ENCODE results near the gene SGCD. TPM values are rescaled to one million over a fixed set of nuclear protein-coding genes. Genes with fewer than 3 reads are reported as not detected.

The SGCD gene
- total RNA-seq, 4 donors from 2014 or later = 1.1 to 8.2 (median 4.4) TPM

DNA sequence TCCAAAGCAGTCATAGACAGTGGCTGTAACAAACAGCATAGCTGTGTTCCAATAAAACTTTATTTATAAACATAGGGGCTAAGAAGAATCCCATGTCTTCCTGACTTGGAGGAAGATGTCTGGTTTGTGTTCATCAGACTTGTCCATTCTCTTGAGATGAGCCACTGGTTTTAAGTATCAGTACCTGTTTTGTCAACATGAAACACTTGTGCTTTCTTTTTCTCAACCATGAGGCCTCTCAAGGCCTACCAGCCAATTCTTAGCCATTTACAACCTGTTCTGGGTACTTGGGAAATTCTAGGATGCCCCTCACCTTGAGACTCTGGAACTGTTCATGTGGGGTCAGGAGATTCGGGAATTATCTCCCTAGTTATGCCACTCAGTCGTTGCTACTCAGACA is 368.8 kb downstream of the SGCD start:
- TF ChIP-seq, protein P1, sequence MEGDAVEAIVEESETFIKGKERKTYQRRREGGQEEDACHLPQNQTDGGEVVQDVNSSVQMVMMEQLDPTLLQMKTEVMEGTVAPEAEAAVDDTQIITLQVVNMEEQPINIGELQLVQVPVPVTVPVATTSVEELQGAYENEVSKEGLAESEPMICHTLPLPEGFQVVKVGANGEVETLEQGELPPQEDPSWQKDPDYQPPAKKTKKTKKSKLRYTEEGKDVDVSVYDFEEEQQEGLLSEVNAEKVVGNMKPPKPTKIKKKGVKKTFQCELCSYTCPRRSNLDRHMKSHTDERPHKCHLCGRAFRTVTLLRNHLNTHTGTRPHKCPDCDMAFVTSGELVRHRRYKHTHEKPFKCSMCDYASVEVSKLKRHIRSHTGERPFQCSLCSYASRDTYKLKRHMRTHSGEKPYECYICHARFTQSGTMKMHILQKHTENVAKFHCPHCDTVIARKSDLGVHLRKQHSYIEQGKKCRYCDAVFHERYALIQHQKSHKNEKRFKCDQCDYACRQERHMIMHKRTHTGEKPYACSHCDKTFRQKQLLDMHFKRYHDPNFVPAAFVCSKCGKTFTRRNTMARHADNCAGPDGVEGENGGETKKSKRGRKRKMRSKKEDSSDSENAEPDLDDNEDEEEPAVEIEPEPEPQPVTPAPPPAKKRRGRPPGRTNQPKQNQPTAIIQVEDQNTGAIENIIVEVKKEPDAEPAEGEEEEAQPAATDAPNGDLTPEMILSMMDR (IDR thresholded peaks at IDR 0.05) = no peak
- DNase-seq (ENCODE audit: low spot score) = no peak
- no peak for ATAC-seq (ENCODE audit: low FRiP score)

GRCh38 chr5:156698323-156698722 is 371.4 kb downstream of the SGCD start:
- TF ChIP-seq, protein P1 (IDR thresholded peaks at IDR 0.05) = no peak
- DNase-seq (ENCODE audit: low spot score) (no peak), ATAC-seq (ENCODE audit: low FRiP score) (no peak)

GRCh38 chr5:156699147-156699546 is 372.2 kb downstream of the SGCD start:
- TF ChIP-seq, protein P1 (IDR thresholded peaks at IDR 0.05) = no peak
- DNase-seq (ENCODE audit: low spot score) (no peak), ATAC-seq (ENCODE audit: low FRiP score) (no peak)

DNA sequence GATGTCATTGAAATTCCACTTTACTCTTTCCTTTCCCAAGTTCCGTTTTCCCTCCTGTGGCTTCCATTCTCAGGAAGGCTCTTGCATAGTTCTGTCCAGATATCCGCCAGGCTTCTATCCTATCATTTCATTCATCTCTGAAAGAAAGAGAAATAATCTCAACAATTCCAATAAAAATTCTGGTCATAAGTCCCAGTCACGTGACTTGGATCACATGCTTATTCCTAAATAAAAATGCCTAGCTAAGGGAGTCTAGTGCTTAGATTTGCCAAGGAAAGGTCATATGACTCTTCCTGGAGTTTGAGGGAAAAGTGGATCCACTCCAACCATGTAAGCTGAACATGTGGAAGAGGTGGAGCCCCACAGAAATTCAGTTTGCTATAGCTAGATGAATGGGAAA is 377.2 kb downstream of the SGCD start:
- no peak for ATAC-seq (ENCODE audit: low FRiP score)
- TF ChIP-seq, protein P1 (IDR thresholded peaks at IDR 0.05) = no peak
- DNase-seq (ENCODE audit: low spot score) = no peak

- ATAC-seq (ENCODE audit: low FRiP score) (no peak), DNase-seq (ENCODE audit: low spot score) (no peak)
- TF ChIP-seq, protein P1 (IDR thresholded peaks at IDR 0.05) = no peak
These were observed 379.7 kb downstream of the SGCD start for GRCh38 chr5:156706631-156707030.

DNA sequence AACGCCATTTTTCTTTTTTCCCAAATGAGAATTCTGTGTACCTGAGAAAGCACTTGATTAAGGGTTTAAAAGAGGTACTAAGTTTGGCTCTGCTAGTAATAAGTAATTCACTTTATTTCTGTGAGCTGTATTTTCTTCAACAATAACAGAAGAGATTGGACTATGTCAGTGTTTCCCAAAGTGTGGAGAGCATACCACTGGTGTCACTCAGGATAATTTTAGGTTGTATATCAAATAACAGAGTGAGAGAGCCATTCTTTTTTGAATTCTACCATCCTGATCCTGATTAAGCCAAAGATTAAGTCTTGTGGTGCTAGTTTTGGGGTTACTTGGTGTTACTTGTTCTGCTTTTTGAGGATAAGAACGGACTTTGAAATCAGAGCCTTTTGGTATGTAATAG is 380.8 kb downstream of the SGCD start:
- DNase-seq (ENCODE audit: low spot score) (no peak), ATAC-seq (ENCODE audit: low FRiP score) (no peak)
- TF ChIP-seq, protein P1 (IDR thresholded peaks at IDR 0.05) = no peak

DNA sequence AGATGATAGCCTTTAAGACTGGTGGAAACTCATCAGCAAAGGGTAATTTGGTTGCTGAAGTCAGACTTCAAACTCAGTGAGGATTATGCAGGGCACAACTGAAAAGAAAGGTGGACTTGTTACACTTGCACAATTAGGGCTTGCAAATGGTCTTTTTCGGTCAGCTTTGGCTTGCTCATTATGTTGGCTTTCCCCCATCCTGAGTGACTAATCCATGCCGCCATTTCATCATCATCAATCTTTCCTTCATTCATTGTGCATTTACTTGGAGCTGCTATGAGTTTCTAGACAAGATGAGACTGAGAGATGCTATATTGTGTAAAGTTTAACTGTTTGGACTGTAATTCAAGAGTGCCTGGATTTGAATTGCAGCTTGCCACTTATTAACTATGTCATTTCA is 388.3 kb downstream of the SGCD start:
- no peak for ATAC-seq (ENCODE audit: low FRiP score)
- TF ChIP-seq, protein P1 (IDR thresholded peaks at IDR 0.05) = no peak
- no peak for DNase-seq (ENCODE audit: low spot score)
